Fibroblast of skin of scalp (primary cell): ENCODE results near the gene LPCAT4. TPM values are rescaled to one million over a fixed set of nuclear protein-coding genes. Genes with fewer than 3 reads are reported as not detected.
A peak's percentile ranks its signal among the peaks of the same experiment; 100 is the strongest.
"Not testable (repeated sequence)": the region's sequence is repeated elsewhere in the genome, so short reads cannot be mapped to it uniquely, and the experiment has no call there.

ENCODE experiments used
- DNase-seq: peaks from one replicate; pipeline ENCODE4 v3.0.0-alpha.2; 2013
- polyA plus RNA-seq, 2 experiments: library from polyadenylated mRNA; unstranded; fragments of 120-200 nt; gene quantifications; one replicate each; pipeline ENCODE4 v1.2.1, GENCODE V29; 2013; ENCODE audit not compliant: insufficient read length in 2 of 2

LPCAT4 gene
- polyA plus RNA-seq (2013, experiment 1 of 2; ENCODE audit: insufficient read length) = 37.2 TPM
- 34.1 TPM for polyA plus RNA-seq (2013, experiment 2 of 2; ENCODE audit: insufficient read length)

- DNase-seq = peak; percentile 84
These were observed at the start of gene LPCAT4 for GRCh38 chr15:34367101-34368081. TSS of gene LPCAT4 (minus strand) at chr15:34367196. CDS start at chr15:34367100, 96 bp downstream.

- DNase-seq = not testable (repeated sequence)
These were observed 42.5 kb upstream of the LPCAT4 start for GRCh38 chr15:34409511-34409910.

GRCh38 chr15:34408973-34409372 is 42.0 kb upstream of the LPCAT4 start:
- DNase-seq = not testable (repeated sequence)

GRCh38 chr15:34403899-34404298 is 36.9 kb upstream of the LPCAT4 start:
- not testable (repeated sequence) for DNase-seq

- not testable (repeated sequence) for DNase-seq
These were observed 36.2 kb upstream of the LPCAT4 start for GRCh38 chr15:34403160-34403598.

GRCh38 chr15:34397637-34398259 is 30.8 kb upstream of the LPCAT4 start:
- DNase-seq = not testable (repeated sequence)

GRCh38 chr15:34392981-34393380 is 26.0 kb upstream of the LPCAT4 start:
- DNase-seq = not testable (repeated sequence)

GRCh38 chr15:34389594-34390086 is 22.6 kb upstream of the LPCAT4 start:
- DNase-seq = not testable (repeated sequence)

GRCh38 chr15:34381829-34382521 is 15.0 kb upstream of the LPCAT4 start:
- DNase-seq = not testable (repeated sequence)

GRCh38 chr15:34380491-34380890 is 13.5 kb upstream of the LPCAT4 start:
- DNase-seq = not testable (repeated sequence)

- DNase-seq = no peak
These were observed 9.9 kb upstream of the LPCAT4 start for GRCh38 chr15:34376856-34377255.

GRCh38 chr15:34375541-34375940 is 8.5 kb upstream of the LPCAT4 start:
- not testable (repeated sequence) for DNase-seq

GRCh38 chr15:34374816-34375215 is 7.8 kb upstream of the LPCAT4 start:
- DNase-seq = no peak

GRCh38 chr15:34373951-34374350 is 7.0 kb upstream of the LPCAT4 start:
- DNase-seq = no peak

GRCh38 chr15:34370643-34371042 is 3.6 kb upstream of the LPCAT4 start:
- no peak for DNase-seq

GRCh38 chr15:34370129-34370528 is 3.1 kb upstream of the LPCAT4 start:
- no peak for DNase-seq

GRCh38 chr15:34366271-34367065 is 528 bp downstream of the LPCAT4 start:
- DNase-seq = peak; percentile 55

- no peak for DNase-seq
These were observed 1.2 kb downstream of the LPCAT4 start for GRCh38 chr15:34365836-34366235.

- no peak for DNase-seq
These were observed 1.7 kb downstream of the LPCAT4 start for GRCh38 chr15:34365091-34365825.

GRCh38 chr15:34364041-34364440 is 3.0 kb downstream of the LPCAT4 start:
- DNase-seq = no peak
